ENCODE results near the gene WDFY3. TPM values are rescaled to one million over a fixed set of nuclear protein-coding genes. Genes with fewer than 3 reads are reported as not detected.

Gene WDFY3
- total and polyA plus RNA-seq, 2 experiments from 2014 or later, result 8.0 to 89.0 TPM

GRCh38 chr4:84751707-84752106, 214.8 kb downstream of the WDFY3 start (continued):
- TF ChIP-seq ZNF462 (CRISPR knock-in tag; IDR thresholded peaks at IDR 0.05), result no peak

GRCh38 chr4:84750960-84751283, 215.6 kb downstream of the WDFY3 start:
- Histone ChIP-seq H2AFZ (no peak overlapping the region), H3K27ac (ENCODE audit: low read depth) (no peak overlapping the region), H3K79me2 (replicated peaks; ENCODE audit: insufficient read depth) (no peaks in the 10 kb centered on the region), H3K27me3 (ENCODE audit: insufficient read depth) (no peaks in the 10 kb centered on the region), H3K4me2 (no peak overlapping the region), H3K36me3 (ENCODE audit: insufficient read depth) (peaks cover 15% of the 10 kb centered on the region; the same call in 1 of the 2 replicates), H3F3A (replicated peaks; ENCODE audit: low read depth) (no peaks in the 10 kb centered on the region), H3K4me1 (ENCODE audit: insufficient read depth) (no peaks in the 10 kb centered on the region), H3K9me2 (ENCODE audit: insufficient read depth) (no peaks in the 10 kb centered on the region), H3K4me3 (no peak overlapping the region), H4K20me1 (replicated peaks; ENCODE audit: insufficient read depth) (no peaks in the 10 kb centered on the region)
- ATAC-seq, result no peak
- H3K4me3 Mint-ChIP-seq, result no peak overlapping the region
- no peak overlapping the region for H3K27ac Mint-ChIP-seq
- DNase-seq (ENCODE audit: low spot score), result no peak
- H3K4me1 Mint-ChIP-seq, result no peaks in the 10 kb centered on the region
- no peaks in the 10 kb centered on the region for H3K9me3 Mint-ChIP-seq
- no peaks in the 10 kb centered on the region for H3K27me3 Mint-ChIP-seq (ENCODE audit: insufficient read depth, low read depth, poor library complexity)
- peaks cover 42% of the 10 kb centered on the region for H3K36me3 Mint-ChIP-seq (ENCODE audit: low read depth)
- TF ChIP-seq ETS1 (IDR thresholded peaks at IDR 0.05) (no peak), STAT1 (IDR thresholded peaks at IDR 0.05; ENCODE audit: unreplicated experiment) (no peak), REST (IDR thresholded peaks at IDR 0.05; ENCODE audit: unreplicated experiment) (no peak), POLR2AphosphoS5 (IDR thresholded peaks at IDR 0.05; ENCODE audit: low read depth) (no peak), NANOG (IDR thresholded peaks at IDR 0.05; ENCODE audit: borderline replicate concordance) (no peak), EZH2 (IDR thresholded peaks at IDR 0.05; ENCODE audit: low read depth, unreplicated experiment) (no peak), CREB1 (CRISPR knock-in tag; IDR thresholded peaks at IDR 0.05; ENCODE audit: low read depth) (no peak), ZNF331 (CRISPR knock-in tag; IDR thresholded peaks at IDR 0.05; ENCODE audit: low read depth) (no peak), JUNB (IDR thresholded peaks at IDR 0.05; ENCODE audit: unreplicated experiment) (no peak)
- TF ChIP-seq, protein P1, sequence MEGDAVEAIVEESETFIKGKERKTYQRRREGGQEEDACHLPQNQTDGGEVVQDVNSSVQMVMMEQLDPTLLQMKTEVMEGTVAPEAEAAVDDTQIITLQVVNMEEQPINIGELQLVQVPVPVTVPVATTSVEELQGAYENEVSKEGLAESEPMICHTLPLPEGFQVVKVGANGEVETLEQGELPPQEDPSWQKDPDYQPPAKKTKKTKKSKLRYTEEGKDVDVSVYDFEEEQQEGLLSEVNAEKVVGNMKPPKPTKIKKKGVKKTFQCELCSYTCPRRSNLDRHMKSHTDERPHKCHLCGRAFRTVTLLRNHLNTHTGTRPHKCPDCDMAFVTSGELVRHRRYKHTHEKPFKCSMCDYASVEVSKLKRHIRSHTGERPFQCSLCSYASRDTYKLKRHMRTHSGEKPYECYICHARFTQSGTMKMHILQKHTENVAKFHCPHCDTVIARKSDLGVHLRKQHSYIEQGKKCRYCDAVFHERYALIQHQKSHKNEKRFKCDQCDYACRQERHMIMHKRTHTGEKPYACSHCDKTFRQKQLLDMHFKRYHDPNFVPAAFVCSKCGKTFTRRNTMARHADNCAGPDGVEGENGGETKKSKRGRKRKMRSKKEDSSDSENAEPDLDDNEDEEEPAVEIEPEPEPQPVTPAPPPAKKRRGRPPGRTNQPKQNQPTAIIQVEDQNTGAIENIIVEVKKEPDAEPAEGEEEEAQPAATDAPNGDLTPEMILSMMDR (conservative IDR thresholded peaks at IDR 0.05; ENCODE audit: low read depth in 2 of 2), result no peak
